ENCODE results near the gene PSME3.
"Not testable (repeated sequence)": the region's sequence is repeated elsewhere in the genome, so short reads cannot be mapped to it uniquely, and the experiment has no call there.

Gene PSME3

GRCh38 chr17:42851371-42852240 is 18.4 kb downstream of the PSME3 start:
- DNase-seq: not testable (repeated sequence)

- DNase-seq: no peak
Observed at GRCh38 chr17:42852351-42852750, 19.2 kb downstream of the PSME3 start.

- no peak for DNase-seq
Observed at GRCh38 chr17:42853004-42853403, 19.8 kb downstream of the PSME3 start.

GRCh38 chr17:42853597-42853967 is 20.4 kb downstream of the PSME3 start:
- DNase-seq: no peak

GRCh38 chr17:42853968-42854790 is 21.0 kb downstream of the PSME3 start:
- DNase-seq: no peak

GRCh38 chr17:42855048-42855596 is 21.9 kb downstream of the PSME3 start:
- DNase-seq: no peak

- DNase-seq: not testable (repeated sequence)
Observed at GRCh38 chr17:42856093-42856492, 22.9 kb downstream of the PSME3 start.

GRCh38 chr17:42856516-42856915 is 23.3 kb downstream of the PSME3 start:
- DNase-seq: not testable (repeated sequence)

- no peak for DNase-seq
Observed at GRCh38 chr17:42857389-42857788, 24.2 kb downstream of the PSME3 start.

GRCh38 chr17:42865638-42866094 is 32.5 kb downstream of the PSME3 start:
- DNase-seq: no peak

GRCh38 chr17:42866216-42866615 is 33.0 kb downstream of the PSME3 start:
- no peak for DNase-seq

- DNase-seq: no peak
Observed at GRCh38 chr17:42866631-42867575, 33.7 kb downstream of the PSME3 start.

- DNase-seq: not testable (repeated sequence)
Observed at GRCh38 chr17:42867694-42868261, 34.6 kb downstream of the PSME3 start.

- no peak for DNase-seq
Observed at GRCh38 chr17:42868338-42868737, 35.1 kb downstream of the PSME3 start.

GRCh38 chr17:42871647-42872046 is 38.5 kb downstream of the PSME3 start:
- DNase-seq: no peak

GRCh38 chr17:42872251-42872965 is 39.2 kb downstream of the PSME3 start:
- no peak for DNase-seq

- no peak for DNase-seq
Observed at GRCh38 chr17:42873315-42873714, 40.1 kb downstream of the PSME3 start.

- DNase-seq: not testable (repeated sequence)
Observed at GRCh38 chr17:42873932-42874695, 40.9 kb downstream of the PSME3 start.

- no peak for DNase-seq
Observed at GRCh38 chr17:42877037-42877436, 43.8 kb downstream of the PSME3 start.

GRCh38 chr17:42878123-42878880 is 45.1 kb downstream of the PSME3 start:
- no peak for DNase-seq

Measured in stimulated activated CD4-positive, alpha-beta T cell treated with anti-CD3 and anti-CD28 coated beads, Interleukin-4, amount 100 ng/mL, for 24 hours (primary cell).